GM12878 (cell line): ENCODE measurements around the gene OLFML2B. TPM values are rescaled to one million over a fixed set of nuclear protein-coding genes. Genes with fewer than 3 reads are reported as not detected.

ENCODE experiments used
- ATAC-seq: fragments of 200-7000 bp; cut with Tn5 transposase; 3 replicates; pipeline ENCODE4 v1.9.1; 2020; ENCODE audit warnings: mild to moderate bottlenecking, moderate library complexity
- BruUV-seq: library from RNA; stranded (reverse); fragments of 400-500 nt; replicated peaks from 2 replicates; lab custom pipeline; 2021; lab: Mats Ljungman, UMichigan
- CTCF ChIA-PET: fragments of 300-600 bp; sonication (Branson Sonifier 250); formaldehyde crosslinking; extraction: SDS; loops from one replicate; lab custom pipeline; 2021; ENCODE audit warnings: inconsistent platforms; lab: Yijun Ruan, JAX
- POLR2A ChIA-PET: fragments of 350-600 bp; formaldehyde crosslinking; extraction: SDS; loops from one replicate; lab custom pipeline; 2021; ENCODE audit warnings: inconsistent platforms; lab: Charles Lee
- RAD21 ChIA-PET: fragments of 300-600 bp; sonication (Branson Sonifier 250); formaldehyde crosslinking; loops from one replicate; lab custom pipeline; 2023; ENCODE audit warnings: antibody characterized with exemption; ENCODE audit not compliant: unreplicated experiment; lab: Charles Lee
- SMC1A ChIA-PET: fragments of 300-600 bp; sonication (Branson Sonifier 250); formaldehyde crosslinking; loops from one replicate; lab custom pipeline; 2023; ENCODE audit not compliant: unreplicated experiment, uncharacterized antibody; lab: Charles Lee
- DNase-seq: peaks from one replicate; pipeline ENCODE4 v3.0.0-alpha.2; 2011; ENCODE audit warnings: low read depth, low spot score
- FAIRE-seq: peaks from 3 replicates; lab custom pipeline; 2011; peaks lifted over from hg19 to GRCh38; lab: Jason Lieb, UNC
- H2AFZ ChIP-seq: 2 replicates; pipeline ENCODE4 v1.6.0; 2011; ENCODE audit warnings: low read depth, low read length, control low read depth; ENCODE audit not compliant: control insufficient read depth
- H3K27ac ChIP-seq: 2 replicates; pipeline ENCODE4 v1.5.1; 2011; ENCODE audit warnings: control low read depth; ENCODE audit not compliant: control insufficient read depth, insufficient read depth
- H3K27me3 ChIP-seq, 2 experiments: replicated peaks in 1 of 2; 2 replicates each; pipeline versions ENCODE4 v1.6.0 to v1.6.1; 2011; ENCODE audit warnings: low read length in 1 of 2; ENCODE audit not compliant: control insufficient read depth in 2 of 2, insufficient read depth in 2 of 2
- H3K36me3 ChIP-seq, 2 experiments: 2 replicates each; pipeline ENCODE4 v1.5.1; 2011; ENCODE audit warnings: low read length in 1 of 2; ENCODE audit not compliant: control insufficient read depth in 2 of 2, insufficient read depth in 2 of 2
- H3K4me1 ChIP-seq: 2 replicates; pipeline ENCODE4 v1.6.1; 2011; ENCODE audit warnings: mild to moderate bottlenecking, low read length, moderate library complexity, mixed read lengths; ENCODE audit not compliant: control insufficient read depth, insufficient read depth
- H3K4me2 ChIP-seq: 2 replicates; pipeline ENCODE4 v1.6.0; 2011; ENCODE audit warnings: control low read depth; ENCODE audit not compliant: control insufficient read depth, insufficient read depth
- H3K4me3 ChIP-seq: fragments of 200-600 bp; sonication (generic); 2 replicates; pipeline ENCODE4 v1.5.1; 2016
- H3K79me2 ChIP-seq: 2 replicates; pipeline ENCODE4 v1.6.0; 2011; ENCODE audit warnings: low read length; ENCODE audit not compliant: control insufficient read depth, insufficient read depth
- H3K9ac ChIP-seq: 2 replicates; pipeline ENCODE4 v1.8.0; 2011; ENCODE audit warnings: low read length, control low read depth, mixed read lengths; ENCODE audit not compliant: control insufficient read depth, insufficient read depth
- H3K9me3 ChIP-seq: replicated peaks from 3 replicates; pipeline ENCODE4 v1.5.1; 2011; ENCODE audit warnings: mild to moderate bottlenecking, low read length; ENCODE audit not compliant: control insufficient read depth, insufficient read depth
- H4K20me1 ChIP-seq: 2 replicates; pipeline ENCODE4 v1.6.0; 2011; ENCODE audit not compliant: control insufficient read depth, insufficient read depth
- BACH1 ChIP-seq: fragments of 450-650 bp; IDR thresholded peaks from 2 replicates; pipeline ENCODE4 v1.6.1; 2017; ENCODE audit warnings: mild to moderate bottlenecking, borderline replicate concordance
- BHLHE40 ChIP-seq, 2 experiments: fragments of 450-650 bp in 1 of 2; IDR thresholded peaks; 2 replicates each; pipeline ENCODE4 v1.6.1; 2011 to 2017; ENCODE audit warnings: low read depth in 2 of 2, borderline replicate concordance in 1 of 2, improper control_type of control experiment in 1 of 2, low read length in 1 of 2, mild to moderate bottlenecking in 1 of 2
- CBX3 ChIP-seq: fragments of 200-600 bp; sonication (generic); IDR thresholded peaks from 2 replicates; pipeline ENCODE4 v1.6.1; 2016; ENCODE audit warnings: low read depth, borderline replicate concordance
- MYB ChIP-seq: fragments of 150-350 bp; IDR thresholded peaks from 2 replicates; pipeline ENCODE4 v1.6.1; 2014; ENCODE audit warnings: mild to moderate bottlenecking, low read depth, low read length, borderline replicate concordance
- NR2F1 ChIP-seq: fragments of 450-650 bp; conservative IDR thresholded peaks from 2 replicates; pipeline ENCODE4 v1.6.1; 2017; ENCODE audit warnings: mild to moderate bottlenecking
- PAX5 ChIP-seq: IDR thresholded peaks from 2 replicates; pipeline ENCODE4 v1.6.1; 2011; ENCODE audit warnings: low read depth, low read length, borderline replicate concordance
- SIN3A ChIP-seq: IDR thresholded peaks from 2 replicates; pipeline ENCODE4 v1.6.1; 2012; ENCODE audit warnings: low read depth, low read length, improper control_type of control experiment
- SUZ12 ChIP-seq: fragments of 200-600 bp; sonication (generic); IDR thresholded peaks from one replicate; pipeline ENCODE4 v1.6.1; 2018; ENCODE audit warnings: antibody characterized with exemption, mild to moderate bottlenecking; ENCODE audit not compliant: unreplicated experiment
- ZBED1 ChIP-seq: IDR thresholded peaks from 2 replicates; pipeline ENCODE4 v1.6.1; 2016; ENCODE audit warnings: borderline replicate concordance
- ZNF622 ChIP-seq: fragments of 450-650 bp; IDR thresholded peaks from 2 replicates; pipeline ENCODE4 v1.6.1; 2017; ENCODE audit warnings: mild to moderate bottlenecking, inconsistent platforms
- ZZZ3 ChIP-seq: IDR thresholded peaks from 2 replicates; pipeline ENCODE4 v1.6.1; 2011; ENCODE audit warnings: low read depth; ENCODE audit not compliant: control insufficient read depth, insufficient read length
- WGBS: methylation state at CpG from one replicate; pipeline ENCODE4 v1.1.6; 2016; ENCODE audit warnings: low lambda C conversion rate; ENCODE audit not compliant: insufficient replicate concordance, insufficient coverage; ENCODE audit errors: missing lambda C conversion rate; 5-methylcytosine and 5-hydroxymethylcytosine counted together
- in situ Hi-C: fragments of 300-500 bp; cut with MboI; formaldehyde crosslinking; loops from 9 replicates; pipeline ENCODE4 v1.14.3; 2018; ENCODE audit warnings: mixed read lengths
- intact Hi-C: fragments of 100-400 bp; cut with micrococcal nuclease; formaldehyde crosslinking; loops from one replicate; pipeline ENCODE4 v1.14.2; 2022; ENCODE audit not compliant: unreplicated experiment
- polyA plus RNA-seq, 11 experiments: library from polyadenylated mRNA; depleted of rRNA in 4 of 11; unstranded in 6 of 11; stranded (reverse) in 5 of 11; fragments of >200 nt; fragmentation: Nextera tagmentation in 4 of 11; fragmentation: Illumina TruSeq in 1 of 11; extraction: Ambion mirVana in 4 of 11; extraction: Trizol in 1 of 11; gene quantifications; 1 replicate in 1 of 11; 2 replicates in 10 of 11; pipeline versions ENCODE4 v1.2.1 to v1.2.3, GENCODE V29; 2011 to 2016; ENCODE audit warnings: inconsistent platforms in 2 of 11, missing spikeins in 2 of 11, low read depth in 1 of 11
- total RNA-seq, 4 experiments: library from RNA; depleted of rRNA in 3 of 4; stranded (reverse); fragments of >200 nt in 3 of 4; fragmentation: Illumina TruSeq in 1 of 4; extraction: Trizol in 1 of 4; gene quantifications; 2 replicates each; pipeline versions ENCODE4 v1.2.1 to v1.2.3, GENCODE V29; 2013 to 2021
- TF ChIP-seq, protein P1 (sequence below): IDR thresholded peaks from 2 replicates; pipeline ENCODE4 v1.6.1; 2011; ENCODE audit warnings: mild to moderate bottlenecking, low read depth, low read length, moderate library complexity; ENCODE audit not compliant: insufficient replicate concordance
- TF ChIP-seq, protein P2 (sequence below): fragments of 450-650 bp; IDR thresholded peaks from 2 replicates; pipeline ENCODE4 v1.6.1; 2016; ENCODE audit warnings: mild to moderate bottlenecking, moderate library complexity, borderline replicate concordance

OLFML2B gene
- total and polyA plus RNA-seq, 10 of the 15 experiments (the other 5 are each of a cell fraction or from before 2014, with no cell fraction given) = not detected

DNA sequence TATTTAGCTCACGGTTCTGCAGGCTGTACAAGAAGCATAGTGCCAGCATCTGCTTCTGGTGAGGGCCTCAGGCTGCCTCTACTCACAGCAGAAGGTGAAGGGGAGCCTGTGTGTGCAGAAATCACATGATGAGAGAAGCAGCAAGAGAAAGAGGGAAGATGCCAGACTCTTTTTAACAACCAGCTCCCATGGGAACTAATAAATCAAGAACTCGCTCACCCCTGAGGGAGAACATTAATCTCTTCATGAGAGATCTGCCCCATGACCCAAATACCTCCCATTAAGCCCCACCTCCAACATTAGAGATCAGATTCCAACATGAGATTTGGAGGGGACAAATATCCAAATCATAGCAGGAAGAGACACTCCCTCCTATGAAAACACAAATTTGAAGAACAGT, 74.1 kb downstream of the OLFML2B start (continued):
- TF ChIP-seq BHLHE40 (IDR thresholded peaks at IDR 0.05; ENCODE audit: borderline replicate concordance in 1 of 2, low read depth in 2 of 2, low read length in 1 of 2) = no peak
- TF ChIP-seq, all 136 proteins: peak for 0

DNA sequence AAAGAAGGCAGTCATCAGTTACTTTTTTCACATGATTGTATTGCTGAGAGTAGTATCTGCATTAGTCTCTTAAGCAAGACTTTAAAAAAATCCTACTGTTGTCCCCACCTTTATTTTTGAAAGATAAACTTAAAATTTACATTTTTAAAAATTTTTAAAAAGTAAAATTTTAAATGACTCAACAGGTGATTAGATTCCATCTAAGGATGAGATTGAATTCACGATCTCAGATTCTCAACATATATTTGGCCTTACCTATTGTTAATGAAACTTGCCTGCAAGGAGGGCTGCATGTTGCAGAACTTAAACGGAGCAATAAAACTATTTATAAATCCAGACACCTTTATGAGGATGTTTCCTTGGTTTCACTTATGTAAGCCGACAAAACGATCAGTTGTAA, 75.2 kb downstream of the OLFML2B start:
- RAD21 ChIA-PET = no interaction called here
- POLR2A ChIA-PET = no interaction called here
- no peaks in the 10 kb centered on the region; a peak in 2 of 4 replicates for H3K36me3 ChIP-seq
- ATAC-seq = no peak
- no peak overlapping the region for H3K9ac ChIP-seq
- no peak for DNase-seq
- BruUV-seq = no TSS peak
- no peaks in the 10 kb centered on the region for H3K4me1 ChIP-seq
- no peak overlapping the region for H3K4me3 ChIP-seq
- H3K27me3 ChIP-seq = no peaks in the 10 kb centered on the region
- no peak for FAIRE-seq
- no peak overlapping the region for H2AFZ ChIP-seq
- TF ChIP-seq, protein P1, sequence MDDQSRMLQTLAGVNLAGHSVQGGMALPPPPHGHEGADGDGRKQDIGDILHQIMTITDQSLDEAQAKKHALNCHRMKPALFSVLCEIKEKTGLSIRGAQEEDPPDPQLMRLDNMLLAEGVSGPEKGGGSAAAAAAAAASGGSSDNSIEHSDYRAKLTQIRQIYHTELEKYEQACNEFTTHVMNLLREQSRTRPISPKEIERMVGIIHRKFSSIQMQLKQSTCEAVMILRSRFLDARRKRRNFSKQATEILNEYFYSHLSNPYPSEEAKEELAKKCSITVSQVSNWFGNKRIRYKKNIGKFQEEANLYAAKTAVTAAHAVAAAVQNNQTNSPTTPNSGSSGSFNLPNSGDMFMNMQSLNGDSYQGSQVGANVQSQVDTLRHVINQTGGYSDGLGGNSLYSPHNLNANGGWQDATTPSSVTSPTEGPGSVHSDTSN = no peak
- TF ChIP-seq, protein P2, sequence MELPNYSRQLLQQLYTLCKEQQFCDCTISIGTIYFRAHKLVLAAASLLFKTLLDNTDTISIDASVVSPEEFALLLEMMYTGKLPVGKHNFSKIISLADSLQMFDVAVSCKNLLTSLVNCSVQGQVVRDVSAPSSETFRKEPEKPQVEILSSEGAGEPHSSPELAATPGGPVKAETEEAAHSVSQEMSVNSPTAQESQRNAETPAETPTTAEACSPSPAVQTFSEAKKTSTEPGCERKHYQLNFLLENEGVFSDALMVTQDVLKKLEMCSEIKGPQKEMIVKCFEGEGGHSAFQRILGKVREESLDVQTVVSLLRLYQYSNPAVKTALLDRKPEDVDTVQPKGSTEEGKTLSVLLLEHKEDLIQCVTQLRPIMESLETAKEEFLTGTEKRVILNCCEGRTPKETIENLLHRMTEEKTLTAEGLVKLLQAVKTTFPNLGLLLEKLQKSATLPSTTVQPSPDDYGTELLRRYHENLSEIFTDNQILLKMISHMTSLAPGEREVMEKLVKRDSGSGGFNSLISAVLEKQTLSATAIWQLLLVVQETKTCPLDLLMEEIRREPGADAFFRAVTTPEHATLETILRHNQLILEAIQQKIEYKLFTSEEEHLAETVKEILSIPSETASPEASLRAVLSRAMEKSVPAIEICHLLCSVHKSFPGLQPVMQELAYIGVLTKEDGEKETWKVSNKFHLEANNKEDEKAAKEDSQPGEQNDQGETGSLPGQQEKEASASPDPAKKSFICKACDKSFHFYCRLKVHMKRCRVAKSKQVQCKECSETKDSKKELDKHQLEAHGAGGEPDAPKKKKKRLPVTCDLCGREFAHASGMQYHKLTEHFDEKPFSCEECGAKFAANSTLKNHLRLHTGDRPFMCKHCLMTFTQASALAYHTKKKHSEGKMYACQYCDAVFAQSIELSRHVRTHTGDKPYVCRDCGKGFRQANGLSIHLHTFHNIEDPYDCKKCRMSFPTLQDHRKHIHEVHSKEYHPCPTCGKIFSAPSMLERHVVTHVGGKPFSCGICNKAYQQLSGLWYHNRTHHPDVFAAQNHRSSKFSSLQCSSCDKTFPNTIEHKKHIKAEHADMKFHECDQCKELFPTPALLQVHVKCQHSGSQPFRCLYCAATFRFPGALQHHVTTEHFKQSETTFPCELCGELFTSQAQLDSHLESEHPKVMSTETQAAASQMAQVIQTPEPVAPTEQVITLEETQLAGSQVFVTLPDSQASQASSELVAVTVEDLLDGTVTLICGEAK = no peak
- no peak for TF ChIP-seq ZBED1
- TF ChIP-seq ZZZ3 = no peak
- TF ChIP-seq SUZ12 = no peak
- TF ChIP-seq MYB = no peak
- no peak for TF ChIP-seq PAX5
- no peak for TF ChIP-seq SIN3A
- TF ChIP-seq CBX3 = no peak
- TF ChIP-seq BACH1 = no peak
- no peak for TF ChIP-seq NR2F1
- TF ChIP-seq ZNF622 = no peak
- intact Hi-C loops (no loop called here), in situ Hi-C loops (no loop called here)
- SMC1A ChIA-PET = no interaction called here
- no peak overlapping the region for H3K4me2 ChIP-seq
- no peaks in the 10 kb centered on the region for H4K20me1 ChIP-seq
- no peaks in the 10 kb centered on the region for H3K9me3 ChIP-seq
- H3K79me2 ChIP-seq = no peaks in the 10 kb centered on the region
- WGBS = 99% methylated on average over 4 of the region's 4 CpGs
- CTCF ChIA-PET = no interaction called here
- H3K27ac ChIP-seq = no peak overlapping the region
